Measurements from ENCODE around the gene ACP7. TPM values are rescaled to one million over a fixed set of nuclear protein-coding genes. Genes with fewer than 3 reads are reported as not detected.

The ACP7 gene
- total RNA-seq, 1 donor from 2014 or later: not detected

GRCh38 chr19:39148939-39149529 is 64.9 kb downstream of the ACP7 start:
- DNase-seq (ENCODE audit: low read depth): no peak

DNA sequence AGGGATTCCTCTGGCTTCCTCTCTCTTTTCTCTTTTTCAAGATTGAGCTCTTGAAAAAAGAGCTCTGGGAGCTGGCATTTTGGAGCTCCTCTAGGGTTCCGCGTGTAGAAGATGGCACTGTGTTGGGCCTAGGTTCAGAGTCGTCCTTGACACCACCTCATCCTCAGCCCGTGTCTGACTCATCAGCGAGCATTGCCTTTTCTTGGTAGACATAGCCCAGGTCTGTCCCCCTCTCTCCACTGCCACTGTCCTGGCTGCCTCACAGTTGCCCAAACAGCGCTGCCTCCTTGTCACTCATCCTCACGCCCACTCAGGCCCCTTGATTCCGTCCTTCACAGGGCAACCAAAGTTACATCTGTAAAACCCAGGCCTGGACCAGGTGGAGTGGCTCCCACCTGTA is 66.1 kb downstream of the ACP7 start:
- no peak for DNase-seq (ENCODE audit: low read depth)

DNA sequence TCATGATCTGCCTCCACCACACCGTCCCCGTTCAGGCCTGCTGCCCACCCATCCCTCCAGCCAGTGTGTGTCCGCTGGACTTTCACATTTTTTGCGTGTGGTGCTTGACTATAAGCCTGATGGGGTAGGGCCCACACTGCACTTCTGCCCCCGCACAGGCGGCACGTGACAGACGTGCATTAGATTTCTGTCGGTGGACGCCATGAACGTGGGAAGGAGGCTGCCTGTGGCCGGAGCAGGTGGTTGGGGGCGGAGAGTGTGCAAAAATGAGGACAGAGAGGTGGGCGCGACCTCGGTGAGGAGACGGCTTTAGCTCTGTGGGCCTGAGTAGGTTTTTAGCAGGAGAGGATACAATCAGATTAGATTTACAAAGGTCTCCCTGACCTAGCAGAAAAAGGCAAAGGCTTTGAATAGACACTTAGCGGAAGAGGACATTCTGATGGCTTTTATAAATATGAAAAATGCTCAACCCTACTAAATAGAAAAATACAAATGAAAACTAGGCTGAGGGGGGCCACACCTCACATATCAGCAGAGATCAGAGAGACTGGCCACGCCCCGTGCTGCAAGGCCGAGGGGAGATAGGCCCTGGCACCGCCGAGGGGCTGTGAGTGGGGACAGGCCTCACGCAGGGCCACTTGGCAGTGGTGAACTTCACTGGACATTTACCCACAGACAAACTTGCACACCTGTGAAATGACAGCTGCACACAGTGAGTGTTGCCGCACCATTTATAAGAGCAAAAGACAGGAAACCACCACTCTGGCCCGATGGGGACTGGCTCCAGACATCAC is 66.8 kb downstream of the ACP7 start:
- peak; percentile 23 for DNase-seq (ENCODE audit: low read depth)

GRCh38 chr19:39152066-39152465 is 67.9 kb downstream of the ACP7 start:
- no peak for DNase-seq (ENCODE audit: low read depth)

DNA sequence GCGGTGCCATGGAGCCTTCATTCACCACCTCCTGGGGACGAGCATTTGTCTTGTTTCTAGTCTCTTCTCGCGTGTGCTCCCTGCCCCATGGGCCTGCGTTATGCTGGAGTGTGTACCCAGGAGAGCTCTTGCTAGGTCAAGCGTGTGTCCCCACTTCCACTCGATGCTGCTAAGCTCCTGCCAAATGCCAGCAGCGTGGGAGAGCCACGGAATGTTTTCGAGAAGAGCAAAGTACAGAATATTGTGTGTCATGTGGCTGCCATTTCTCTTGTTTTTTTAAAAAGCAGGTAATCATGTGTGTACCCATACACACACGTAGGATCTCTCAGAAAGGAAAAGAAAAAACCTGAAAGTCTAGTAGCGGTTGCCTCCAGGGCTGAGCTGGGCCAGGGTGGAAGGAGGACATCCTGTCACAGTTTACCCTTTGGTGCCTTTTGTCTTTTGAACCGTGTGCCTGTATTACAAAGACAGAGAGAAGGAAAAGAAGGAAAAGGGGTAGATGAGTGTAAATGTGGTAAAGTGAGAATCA is 70.0 kb downstream of the ACP7 start:
- DNase-seq (ENCODE audit: low read depth): no peak

DNA sequence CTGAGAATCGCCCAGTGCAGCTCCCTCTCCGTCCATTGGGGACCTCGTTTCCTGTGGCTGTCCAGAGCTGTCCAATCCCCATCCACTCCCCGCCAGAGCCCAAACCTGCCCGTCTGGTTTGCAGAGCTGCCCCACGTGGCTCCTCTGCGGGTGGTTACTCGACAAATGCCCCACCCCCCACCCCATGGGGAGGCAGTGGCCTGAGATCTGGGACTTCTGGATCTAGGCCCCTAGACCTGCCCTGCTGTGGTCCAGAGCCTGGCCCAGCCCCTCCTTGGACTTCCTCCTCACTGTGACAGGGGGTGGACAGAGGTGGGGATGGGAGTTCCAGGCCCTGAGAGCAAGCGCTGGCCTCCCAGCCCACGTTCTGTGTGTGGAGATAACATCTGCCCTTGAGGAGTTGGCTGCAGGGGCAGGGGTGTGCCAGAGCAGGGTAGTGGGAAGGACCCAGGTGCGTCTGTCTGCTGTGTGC is 70.5 kb downstream of the ACP7 start:
- DNase-seq (ENCODE audit: low read depth): no peak

DNA sequence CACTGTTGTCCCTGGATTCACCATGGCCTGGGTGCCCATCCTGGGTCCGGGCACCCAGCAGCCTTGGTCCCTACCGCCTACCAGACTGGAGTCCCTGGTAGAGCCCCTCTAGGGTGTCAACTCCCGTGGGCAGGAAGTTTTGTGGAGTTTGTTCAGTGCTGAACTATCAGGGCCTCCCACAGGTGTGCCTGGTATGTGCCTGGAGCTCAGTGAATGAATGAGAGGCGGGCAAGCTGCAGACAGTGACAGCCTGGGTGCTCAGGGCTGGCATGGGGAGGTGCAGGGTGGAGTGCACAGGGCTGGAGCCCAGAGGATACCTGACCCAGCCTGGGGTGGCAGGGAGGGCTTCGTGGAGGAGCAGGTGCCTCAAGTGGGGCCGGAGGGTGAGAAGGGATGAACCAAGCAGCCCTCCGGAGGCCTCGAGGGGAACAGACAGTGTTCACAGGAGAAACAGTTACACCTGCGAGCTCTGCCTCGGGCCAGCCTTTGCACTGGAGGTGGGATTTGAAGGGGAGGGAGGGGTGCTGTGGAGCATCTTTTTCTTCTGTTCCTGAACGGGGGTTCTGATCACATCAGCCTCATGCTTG is 71.0 kb downstream of the ACP7 start:
- DNase-seq (ENCODE audit: low read depth): no peak

GRCh38 chr19:39155741-39156140 is 71.6 kb downstream of the ACP7 start:
- no peak for DNase-seq (ENCODE audit: low read depth)

GRCh38 chr19:39156326-39157230 is 72.4 kb downstream of the ACP7 start:
- peak; percentile 10 for DNase-seq (ENCODE audit: low read depth)

- peak; percentile 41 for DNase-seq (ENCODE audit: low read depth)
Measured at GRCh38 chr19:39157275-39157996, 73.3 kb downstream of the ACP7 start.

GRCh38 chr19:39157997-39158389 is 73.8 kb downstream of the ACP7 start:
- DNase-seq (ENCODE audit: low read depth): no peak

DNA sequence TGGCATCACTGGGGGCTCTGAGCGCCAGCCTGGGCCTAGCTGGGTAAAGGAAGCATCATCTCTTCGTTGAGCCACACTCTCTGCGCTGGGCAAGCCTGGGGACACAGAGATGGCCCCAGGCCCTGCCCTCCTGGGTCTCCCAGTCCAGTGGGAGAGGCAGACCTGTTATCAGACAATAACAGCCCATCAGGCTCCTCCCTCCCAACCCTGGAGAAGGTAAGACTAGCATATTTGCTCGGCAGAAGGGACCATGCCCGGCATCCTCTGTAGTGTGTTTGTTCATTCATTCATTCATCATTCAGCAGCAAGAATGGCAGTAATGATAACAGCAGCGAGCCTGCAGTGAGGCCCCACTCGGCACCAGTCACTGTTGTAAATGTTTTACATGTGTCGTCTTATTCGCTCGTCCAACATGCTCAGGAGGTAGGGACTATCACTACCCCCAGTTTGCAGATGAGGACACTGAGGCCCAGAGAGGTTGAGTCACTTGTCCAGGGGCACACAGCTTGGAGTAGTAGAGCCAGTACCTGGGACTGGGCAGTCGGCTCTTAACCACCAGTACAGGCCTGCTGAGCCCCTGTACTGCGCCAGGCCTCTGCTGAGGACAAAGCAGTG is 74.6 kb downstream of the ACP7 start:
- DNase-seq (ENCODE audit: low read depth): no peak

DNA sequence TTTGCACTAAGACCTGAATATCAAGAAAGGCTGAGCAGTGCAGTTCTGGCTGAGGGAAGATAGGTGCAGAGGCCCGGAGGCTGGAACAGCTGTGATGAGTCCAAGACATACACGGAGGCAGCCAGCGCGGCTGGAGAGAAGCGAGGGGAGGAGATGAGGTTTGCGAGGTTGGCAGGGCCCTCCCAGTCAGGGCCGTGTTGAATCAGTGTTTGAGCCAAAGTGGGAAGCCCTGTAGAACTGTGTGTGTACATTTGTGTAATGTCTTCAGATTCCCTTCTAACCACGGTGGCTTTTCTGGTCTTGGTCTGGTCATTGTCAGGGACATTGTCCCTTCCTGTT is 76.3 kb downstream of the ACP7 start:
- peak; percentile 66 for DNase-seq (ENCODE audit: low read depth)

Other genes starting within 250 kb of the ACP7 start
- 218 and 220 TPM in 2 replicates for gene HNRNPL, start 234.4 kb upstream of the ACP7 start, total RNA-seq
- 8.3 and 20.6 TPM in 2 replicates for gene RINL, start 206.1 kb upstream of the ACP7 start, total RNA-seq
- gene SIRT2, start 184.8 kb upstream of the ACP7 start, total RNA-seq: 1,616 and 2,451 TPM in 2 replicates
- 26.1 and 38.5 TPM in 2 replicates for gene NFKBIB, start 184.4 kb upstream of the ACP7 start, total RNA-seq
- gene CCER2, start 172.2 kb upstream of the ACP7 start, total RNA-seq: 0.51 and 0.94 TPM in 2 replicates
- gene SARS2, start 153.6 kb upstream of the ACP7 start, total RNA-seq: 34.6 and 42.8 TPM in 2 replicates
- gene MRPS12, start 153.4 kb upstream of the ACP7 start, total RNA-seq: 57.9 and 58.3 TPM in 2 replicates
- gene FBXO17, start 108.6 kb upstream of the ACP7 start, total RNA-seq: 21.5 and 22.1 TPM in 2 replicates
- 6.8 and 15.5 TPM in 2 replicates for gene FBXO27, start 51.8 kb upstream of the ACP7 start, total RNA-seq
- gene PAK4, start 41.4 kb downstream of the ACP7 start, total RNA-seq: 5.8 and 8.5 TPM in 2 replicates
- gene NCCRP1, start 112.6 kb downstream of the ACP7 start, total RNA-seq: not detected in 2 replicates
- gene SYCN, start 119.9 kb downstream of the ACP7 start, total RNA-seq: not detected in 2 replicates
- not detected in 2 replicates for gene IFNL3, start 160.6 kb downstream of the ACP7 start, total RNA-seq
- gene IFNL4, start 164.5 kb downstream of the ACP7 start, total RNA-seq: not detected in 2 replicates
- not detected in 2 replicates for gene IFNL2, start 184.0 kb downstream of the ACP7 start, total RNA-seq
- not detected in 2 replicates for gene IFNL1, start 212.0 kb downstream of the ACP7 start, total RNA-seq
- 0.05 and 0.13 TPM in 2 replicates for gene LRFN1, start 236.5 kb downstream of the ACP7 start, total RNA-seq

All from myocyte (in vitro differentiated cells).